ENCODE measurements around the gene SSBP2.

DNA sequence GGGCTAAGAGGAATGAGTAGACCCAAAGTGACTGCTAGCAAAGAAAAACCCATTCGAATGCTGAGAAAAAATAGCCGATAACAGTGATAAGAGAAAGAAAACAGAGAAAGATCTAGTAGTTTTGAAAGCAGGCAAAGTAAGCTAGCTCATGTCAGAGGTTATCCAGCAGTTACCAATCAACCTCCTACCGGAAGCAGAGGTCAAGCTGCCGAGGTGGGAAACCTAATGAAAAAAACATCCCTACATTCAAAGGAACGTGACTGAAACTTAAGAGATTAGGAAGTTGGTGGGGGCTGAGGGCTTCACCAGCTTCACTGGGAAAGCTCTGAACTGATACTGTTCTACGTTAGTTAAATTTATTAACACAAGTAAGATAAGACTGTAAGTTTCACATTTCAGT, 32.6 kb downstream of the SSBP2 start:
- TF ChIP-seq FOXM1 (IDR thresholded peaks at IDR 0.05; ENCODE audit: borderline replicate concordance, low read depth) (no peak), EP300 (IDR thresholded peaks at IDR 0.05; ENCODE audit: borderline replicate concordance) (no peak), CREB1 (IDR thresholded peaks at IDR 0.05; ENCODE audit: low read depth) (no peak), YY1 (IDR thresholded peaks at IDR 0.05; ENCODE audit: low read depth) (no peak), TAF1 (IDR thresholded peaks at IDR 0.05; ENCODE audit: low read depth) (no peak), RAD21 (IDR thresholded peaks at IDR 0.05; ENCODE audit: low read depth) (no peak), ZBTB7A (IDR thresholded peaks at IDR 0.05; ENCODE audit: low read depth) (no peak)
- TF ChIP-seq, protein P1, sequence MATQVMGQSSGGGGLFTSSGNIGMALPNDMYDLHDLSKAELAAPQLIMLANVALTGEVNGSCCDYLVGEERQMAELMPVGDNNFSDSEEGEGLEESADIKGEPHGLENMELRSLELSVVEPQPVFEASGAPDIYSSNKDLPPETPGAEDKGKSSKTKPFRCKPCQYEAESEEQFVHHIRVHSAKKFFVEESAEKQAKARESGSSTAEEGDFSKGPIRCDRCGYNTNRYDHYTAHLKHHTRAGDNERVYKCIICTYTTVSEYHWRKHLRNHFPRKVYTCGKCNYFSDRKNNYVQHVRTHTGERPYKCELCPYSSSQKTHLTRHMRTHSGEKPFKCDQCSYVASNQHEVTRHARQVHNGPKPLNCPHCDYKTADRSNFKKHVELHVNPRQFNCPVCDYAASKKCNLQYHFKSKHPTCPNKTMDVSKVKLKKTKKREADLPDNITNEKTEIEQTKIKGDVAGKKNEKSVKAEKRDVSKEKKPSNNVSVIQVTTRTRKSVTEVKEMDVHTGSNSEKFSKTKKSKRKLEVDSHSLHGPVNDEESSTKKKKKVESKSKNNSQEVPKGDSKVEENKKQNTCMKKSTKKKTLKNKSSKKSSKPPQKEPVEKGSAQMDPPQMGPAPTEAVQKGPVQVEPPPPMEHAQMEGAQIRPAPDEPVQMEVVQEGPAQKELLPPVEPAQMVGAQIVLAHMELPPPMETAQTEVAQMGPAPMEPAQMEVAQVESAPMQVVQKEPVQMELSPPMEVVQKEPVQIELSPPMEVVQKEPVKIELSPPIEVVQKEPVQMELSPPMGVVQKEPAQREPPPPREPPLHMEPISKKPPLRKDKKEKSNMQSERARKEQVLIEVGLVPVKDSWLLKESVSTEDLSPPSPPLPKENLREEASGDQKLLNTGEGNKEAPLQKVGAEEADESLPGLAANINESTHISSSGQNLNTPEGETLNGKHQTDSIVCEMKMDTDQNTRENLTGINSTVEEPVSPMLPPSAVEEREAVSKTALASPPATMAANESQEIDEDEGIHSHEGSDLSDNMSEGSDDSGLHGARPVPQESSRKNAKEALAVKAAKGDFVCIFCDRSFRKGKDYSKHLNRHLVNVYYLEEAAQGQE (IDR thresholded peaks at IDR 0.05; ENCODE audit: low read depth): no peak
- TF ChIP-seq, protein P2, sequence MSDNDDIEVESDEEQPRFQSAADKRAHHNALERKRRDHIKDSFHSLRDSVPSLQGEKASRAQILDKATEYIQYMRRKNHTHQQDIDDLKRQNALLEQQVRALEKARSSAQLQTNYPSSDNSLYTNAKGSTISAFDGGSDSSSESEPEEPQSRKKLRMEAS (IDR thresholded peaks at IDR 0.05): no peak
- TF ChIP-seq, protein P3, sequence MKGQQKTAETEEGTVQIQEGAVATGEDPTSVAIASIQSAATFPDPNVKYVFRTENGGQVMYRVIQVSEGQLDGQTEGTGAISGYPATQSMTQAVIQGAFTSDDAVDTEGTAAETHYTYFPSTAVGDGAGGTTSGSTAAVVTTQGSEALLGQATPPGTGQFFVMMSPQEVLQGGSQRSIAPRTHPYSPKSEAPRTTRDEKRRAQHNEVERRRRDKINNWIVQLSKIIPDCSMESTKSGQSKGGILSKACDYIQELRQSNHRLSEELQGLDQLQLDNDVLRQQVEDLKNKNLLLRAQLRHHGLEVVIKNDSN (IDR thresholded peaks at IDR 0.05): no peak

Measured in Ishikawa (cell line).